GM12878 (cell line): Measurements from ENCODE around the gene FAM221B. TPM values are rescaled to one million over a fixed set of nuclear protein-coding genes. Genes with fewer than 3 reads are reported as not detected.
A peak's percentile ranks its signal among the peaks of the same experiment; 100 is the strongest.

Experiments
- BACH1 ChIP-seq: fragments of 450-650 bp; IDR thresholded peaks from 2 replicates; pipeline ENCODE4 v1.6.1; 2017; ENCODE audit warnings: mild to moderate bottlenecking, borderline replicate concordance
- CBFB ChIP-seq: IDR thresholded peaks from 2 replicates; pipeline ENCODE4 v1.6.1; 2016; ENCODE audit warnings: antibody characterized with exemption, low read depth
- CBX5 ChIP-seq: sonication (generic); IDR thresholded peaks from 2 replicates; pipeline ENCODE4 v1.6.1; 2016; ENCODE audit warnings: low read depth, moderate library complexity, mild to moderate bottlenecking, inconsistent platforms
- CHD1 ChIP-seq: IDR thresholded peaks from 2 replicates; pipeline ENCODE4 v1.6.1; 2012; ENCODE audit warnings: low read depth, low read length, improper control_type of control experiment
- CHD4 ChIP-seq: fragments of 200-600 bp; sonication (generic); IDR thresholded peaks from 2 replicates; pipeline ENCODE4 v1.6.1; 2016; ENCODE audit warnings: mild to moderate bottlenecking
- CREB1 ChIP-seq: IDR thresholded peaks from 2 replicates; pipeline ENCODE4 v1.6.1; 2012; ENCODE audit warnings: low read depth, mild to moderate bottlenecking, inconsistent platforms
- HDGF ChIP-seq: fragments of 450-650 bp; IDR thresholded peaks from 2 replicates; pipeline ENCODE4 v1.6.1; 2016; ENCODE audit warnings: antibody characterized with exemption
- KAT2A ChIP-seq: conservative IDR thresholded peaks from 2 replicates; pipeline ENCODE4 v1.6.1; 2011; ENCODE audit warnings: low read depth, low read length; ENCODE audit not compliant: control insufficient read depth
- KLF5 ChIP-seq: fragments of 450-650 bp; IDR thresholded peaks from 2 replicates; pipeline ENCODE4 v1.6.1; 2014; ENCODE audit warnings: mild to moderate bottlenecking; ENCODE audit not compliant: partially characterized antibody
- LARP7 ChIP-seq: fragments of 450-650 bp; IDR thresholded peaks from 2 replicates; pipeline ENCODE4 v1.6.1; 2017; ENCODE audit warnings: mild to moderate bottlenecking
- MXI1 ChIP-seq: fragments of 150-350 bp; IDR thresholded peaks from 2 replicates; pipeline ENCODE4 v1.6.1; 2011; ENCODE audit warnings: low read depth, mild to moderate bottlenecking, inconsistent platforms, low read length, improper control_type of control experiment
- PAX8 ChIP-seq: fragments of 450-650 bp; IDR thresholded peaks from 2 replicates; pipeline ENCODE4 v1.6.1; 2017; ENCODE audit warnings: mild to moderate bottlenecking, moderate library complexity
- RBBP5 ChIP-seq: fragments of 200-600 bp; sonication (generic); conservative IDR thresholded peaks from 2 replicates; pipeline ENCODE4 v1.6.1; 2016
- RFX5 ChIP-seq: IDR thresholded peaks from 2 replicates; pipeline ENCODE4 v1.6.1; 2011; ENCODE audit warnings: low read depth, low read length, improper control_type of control experiment
- SIN3A ChIP-seq: IDR thresholded peaks from 2 replicates; pipeline ENCODE4 v1.6.1; 2012; ENCODE audit warnings: low read depth, low read length, improper control_type of control experiment
- SUPT20H ChIP-seq: IDR thresholded peaks from 2 replicates; pipeline ENCODE4 v1.6.1; 2011; ENCODE audit warnings: low read depth, mild to moderate bottlenecking, low read length, moderate library complexity, borderline replicate concordance; ENCODE audit not compliant: control insufficient read depth
- ZNF217 ChIP-seq: fragments of 450-650 bp; IDR thresholded peaks from 2 replicates; pipeline ENCODE4 v1.6.1; 2017; ENCODE audit warnings: antibody characterized with exemption, mild to moderate bottlenecking
- polyA plus RNA-seq, 11 experiments: library from polyadenylated mRNA; depleted of rRNA in 4 of 11; unstranded in 6 of 11; stranded (reverse) in 5 of 11; fragments of >200 nt; fragmentation: Nextera tagmentation in 4 of 11; fragmentation: Illumina TruSeq in 1 of 11; extraction: Ambion mirVana in 4 of 11; extraction: Trizol in 1 of 11; gene quantifications; 1 replicate in 1 of 11; 2 replicates in 10 of 11; pipeline versions ENCODE4 v1.2.1 to v1.2.3, GENCODE V29; 2011 to 2016; ENCODE audit warnings: inconsistent platforms in 2 of 11, missing spikeins in 2 of 11, low read depth in 1 of 11
- total RNA-seq, 4 experiments: library from RNA; depleted of rRNA in 3 of 4; stranded (reverse); fragments of >200 nt in 3 of 4; fragmentation: Illumina TruSeq in 1 of 4; extraction: Trizol in 1 of 4; gene quantifications; 2 replicates each; pipeline versions ENCODE4 v1.2.1 to v1.2.3, GENCODE V29; 2013 to 2021
- TF ChIP-seq, protein P1 (sequence below): fragments of 450-650 bp; formaldehyde crosslinking; IDR thresholded peaks from 2 replicates; pipeline ENCODE4 v1.4.0; 2022; ENCODE audit warnings: mild to moderate bottlenecking, moderate library complexity
- TF ChIP-seq, protein P2 (sequence below): IDR thresholded peaks from 2 replicates; pipeline ENCODE4 v1.6.1; 2012; ENCODE audit warnings: improper control_type of control experiment, low read depth, low read length; ENCODE audit not compliant: insufficient replicate concordance
- TF ChIP-seq, protein P3 (sequence below): IDR thresholded peaks from 2 replicates; pipeline ENCODE4 v1.6.1; 2012; ENCODE audit warnings: low read depth, low read length, improper control_type of control experiment
- TF ChIP-seq, protein P4 (sequence below): IDR thresholded peaks from 2 replicates; pipeline ENCODE4 v1.6.1; 2012; ENCODE audit warnings: mild to moderate bottlenecking, low read depth, low read length

The FAM221B gene
- total and polyA plus RNA-seq, 10 of the 15 experiments (the other 5 are each of a cell fraction or from before 2014, with no cell fraction given): 0.02 to 0.12 (median 0.04) TPM; not detected in 5

DNA sequence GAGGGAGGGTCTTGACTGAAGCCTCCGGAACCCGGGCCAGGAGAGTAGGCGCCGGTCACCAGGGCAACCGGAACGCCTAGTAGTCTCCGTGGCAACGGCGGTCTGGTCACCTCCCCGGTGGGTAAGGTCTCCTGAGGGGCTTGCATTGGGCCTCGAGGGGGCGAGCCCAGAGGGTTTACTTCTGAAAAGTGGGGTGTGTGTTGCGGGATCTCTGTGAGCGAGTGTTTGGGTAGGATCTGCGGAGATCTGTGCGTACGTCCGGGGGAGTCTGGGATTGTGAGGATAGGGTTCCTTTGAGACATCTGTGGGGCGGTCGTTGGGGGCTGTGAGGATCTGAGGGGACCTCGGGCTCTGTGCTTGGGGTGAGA lies at the start of gene FAM221B (continued):
- TF ChIP-seq, protein P1, sequence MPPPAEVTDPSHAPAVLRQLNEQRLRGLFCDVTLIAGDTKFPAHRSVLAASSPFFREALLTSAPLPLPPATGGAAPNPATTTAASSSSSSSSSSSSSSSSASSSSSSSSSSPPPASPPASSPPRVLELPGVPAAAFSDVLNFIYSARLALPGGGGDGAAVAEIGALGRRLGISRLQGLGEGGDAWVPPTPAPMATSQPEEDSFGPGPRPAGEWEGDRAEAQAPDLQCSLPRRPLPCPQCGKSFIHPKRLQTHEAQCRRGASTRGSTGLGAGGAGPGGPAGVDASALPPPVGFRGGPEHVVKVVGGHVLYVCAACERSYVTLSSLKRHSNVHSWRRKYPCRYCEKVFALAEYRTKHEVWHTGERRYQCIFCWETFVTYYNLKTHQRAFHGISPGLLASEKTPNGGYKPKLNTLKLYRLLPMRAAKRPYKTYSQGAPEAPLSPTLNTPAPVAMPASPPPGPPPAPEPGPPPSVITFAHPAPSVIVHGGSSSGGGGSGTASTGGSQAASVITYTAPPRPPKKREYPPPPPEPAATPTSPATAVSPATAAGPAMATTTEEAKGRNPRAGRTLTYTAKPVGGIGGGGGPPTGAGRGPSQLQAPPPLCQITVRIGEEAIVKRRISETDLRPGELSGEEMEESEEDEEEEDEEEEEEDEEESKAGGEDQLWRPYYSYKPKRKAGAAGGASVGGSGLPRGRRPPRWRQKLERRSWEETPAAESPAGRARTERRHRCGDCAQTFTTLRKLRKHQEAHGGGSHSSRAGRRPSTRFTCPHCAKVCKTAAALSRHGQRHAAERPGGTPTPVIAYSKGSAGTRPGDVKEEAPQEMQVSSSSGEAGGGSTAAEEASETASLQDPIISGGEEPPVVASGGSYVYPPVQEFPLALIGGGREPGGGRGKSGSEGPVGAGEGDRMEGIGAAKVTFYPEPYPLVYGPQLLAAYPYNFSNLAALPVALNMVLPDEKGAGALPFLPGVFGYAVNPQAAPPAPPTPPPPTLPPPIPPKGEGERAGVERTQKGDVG (CRISPR knock-in tag): no peak
- TF ChIP-seq RFX5 (no peak), CHD1 (no peak), MXI1 (peak; percentile 51; the same call in 1 of the 2 replicates), SUPT20H (no peak), CBFB (no peak), PAX8 (no peak), CHD4 (no peak), KLF5 (no peak), CREB1 (no peak), RBBP5 (no peak), SIN3A (no peak), LARP7 (0 out of 2 replicates have a peak, but pooled peaks have one; percentile 29), BACH1 (no peak), HDGF (no peak), CBX5 (no peak), ZNF217 (no peak), KAT2A (no peak)
- TF ChIP-seq, protein P2, sequence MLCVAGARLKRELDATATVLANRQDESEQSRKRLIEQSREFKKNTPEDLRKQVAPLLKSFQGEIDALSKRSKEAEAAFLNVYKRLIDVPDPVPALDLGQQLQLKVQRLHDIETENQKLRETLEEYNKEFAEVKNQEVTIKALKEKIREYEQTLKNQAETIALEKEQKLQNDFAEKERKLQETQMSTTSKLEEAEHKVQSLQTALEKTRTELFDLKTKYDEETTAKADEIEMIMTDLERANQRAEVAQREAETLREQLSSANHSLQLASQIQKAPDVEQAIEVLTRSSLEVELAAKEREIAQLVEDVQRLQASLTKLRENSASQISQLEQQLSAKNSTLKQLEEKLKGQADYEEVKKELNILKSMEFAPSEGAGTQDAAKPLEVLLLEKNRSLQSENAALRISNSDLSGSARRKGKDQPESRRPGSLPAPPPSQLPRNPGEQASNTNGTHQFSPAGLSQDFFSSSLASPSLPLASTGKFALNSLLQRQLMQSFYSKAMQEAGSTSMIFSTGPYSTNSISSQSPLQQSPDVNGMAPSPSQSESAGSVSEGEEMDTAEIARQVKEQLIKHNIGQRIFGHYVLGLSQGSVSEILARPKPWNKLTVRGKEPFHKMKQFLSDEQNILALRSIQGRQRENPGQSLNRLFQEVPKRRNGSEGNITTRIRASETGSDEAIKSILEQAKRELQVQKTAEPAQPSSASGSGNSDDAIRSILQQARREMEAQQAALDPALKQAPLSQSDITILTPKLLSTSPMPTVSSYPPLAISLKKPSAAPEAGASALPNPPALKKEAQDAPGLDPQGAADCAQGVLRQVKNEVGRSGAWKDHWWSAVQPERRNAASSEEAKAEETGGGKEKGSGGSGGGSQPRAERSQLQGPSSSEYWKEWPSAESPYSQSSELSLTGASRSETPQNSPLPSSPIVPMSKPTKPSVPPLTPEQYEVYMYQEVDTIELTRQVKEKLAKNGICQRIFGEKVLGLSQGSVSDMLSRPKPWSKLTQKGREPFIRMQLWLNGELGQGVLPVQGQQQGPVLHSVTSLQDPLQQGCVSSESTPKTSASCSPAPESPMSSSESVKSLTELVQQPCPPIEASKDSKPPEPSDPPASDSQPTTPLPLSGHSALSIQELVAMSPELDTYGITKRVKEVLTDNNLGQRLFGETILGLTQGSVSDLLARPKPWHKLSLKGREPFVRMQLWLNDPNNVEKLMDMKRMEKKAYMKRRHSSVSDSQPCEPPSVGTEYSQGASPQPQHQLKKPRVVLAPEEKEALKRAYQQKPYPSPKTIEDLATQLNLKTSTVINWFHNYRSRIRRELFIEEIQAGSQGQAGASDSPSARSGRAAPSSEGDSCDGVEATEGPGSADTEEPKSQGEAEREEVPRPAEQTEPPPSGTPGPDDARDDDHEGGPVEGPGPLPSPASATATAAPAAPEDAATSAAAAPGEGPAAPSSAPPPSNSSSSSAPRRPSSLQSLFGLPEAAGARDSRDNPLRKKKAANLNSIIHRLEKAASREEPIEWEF: no peak
- TF ChIP-seq, protein P3, sequence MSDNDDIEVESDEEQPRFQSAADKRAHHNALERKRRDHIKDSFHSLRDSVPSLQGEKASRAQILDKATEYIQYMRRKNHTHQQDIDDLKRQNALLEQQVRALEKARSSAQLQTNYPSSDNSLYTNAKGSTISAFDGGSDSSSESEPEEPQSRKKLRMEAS: no peak
- TF ChIP-seq, protein P4, sequence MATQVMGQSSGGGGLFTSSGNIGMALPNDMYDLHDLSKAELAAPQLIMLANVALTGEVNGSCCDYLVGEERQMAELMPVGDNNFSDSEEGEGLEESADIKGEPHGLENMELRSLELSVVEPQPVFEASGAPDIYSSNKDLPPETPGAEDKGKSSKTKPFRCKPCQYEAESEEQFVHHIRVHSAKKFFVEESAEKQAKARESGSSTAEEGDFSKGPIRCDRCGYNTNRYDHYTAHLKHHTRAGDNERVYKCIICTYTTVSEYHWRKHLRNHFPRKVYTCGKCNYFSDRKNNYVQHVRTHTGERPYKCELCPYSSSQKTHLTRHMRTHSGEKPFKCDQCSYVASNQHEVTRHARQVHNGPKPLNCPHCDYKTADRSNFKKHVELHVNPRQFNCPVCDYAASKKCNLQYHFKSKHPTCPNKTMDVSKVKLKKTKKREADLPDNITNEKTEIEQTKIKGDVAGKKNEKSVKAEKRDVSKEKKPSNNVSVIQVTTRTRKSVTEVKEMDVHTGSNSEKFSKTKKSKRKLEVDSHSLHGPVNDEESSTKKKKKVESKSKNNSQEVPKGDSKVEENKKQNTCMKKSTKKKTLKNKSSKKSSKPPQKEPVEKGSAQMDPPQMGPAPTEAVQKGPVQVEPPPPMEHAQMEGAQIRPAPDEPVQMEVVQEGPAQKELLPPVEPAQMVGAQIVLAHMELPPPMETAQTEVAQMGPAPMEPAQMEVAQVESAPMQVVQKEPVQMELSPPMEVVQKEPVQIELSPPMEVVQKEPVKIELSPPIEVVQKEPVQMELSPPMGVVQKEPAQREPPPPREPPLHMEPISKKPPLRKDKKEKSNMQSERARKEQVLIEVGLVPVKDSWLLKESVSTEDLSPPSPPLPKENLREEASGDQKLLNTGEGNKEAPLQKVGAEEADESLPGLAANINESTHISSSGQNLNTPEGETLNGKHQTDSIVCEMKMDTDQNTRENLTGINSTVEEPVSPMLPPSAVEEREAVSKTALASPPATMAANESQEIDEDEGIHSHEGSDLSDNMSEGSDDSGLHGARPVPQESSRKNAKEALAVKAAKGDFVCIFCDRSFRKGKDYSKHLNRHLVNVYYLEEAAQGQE: no peak
